HG03139 (cell line): Measurements from ENCODE around the gene PRSS36.
"Not testable (repeated sequence)": the region's sequence is repeated elsewhere in the genome, so short reads cannot be mapped to it uniquely, and the experiment has no call there.

Experiments used
- ATAC-seq: cut with Tn5 transposase; IDR thresholded peaks from one replicate; pipeline ENCODE4 v1.9.1; 2021; ENCODE audit not compliant: unreplicated experiment

The PRSS36 gene

DNA sequence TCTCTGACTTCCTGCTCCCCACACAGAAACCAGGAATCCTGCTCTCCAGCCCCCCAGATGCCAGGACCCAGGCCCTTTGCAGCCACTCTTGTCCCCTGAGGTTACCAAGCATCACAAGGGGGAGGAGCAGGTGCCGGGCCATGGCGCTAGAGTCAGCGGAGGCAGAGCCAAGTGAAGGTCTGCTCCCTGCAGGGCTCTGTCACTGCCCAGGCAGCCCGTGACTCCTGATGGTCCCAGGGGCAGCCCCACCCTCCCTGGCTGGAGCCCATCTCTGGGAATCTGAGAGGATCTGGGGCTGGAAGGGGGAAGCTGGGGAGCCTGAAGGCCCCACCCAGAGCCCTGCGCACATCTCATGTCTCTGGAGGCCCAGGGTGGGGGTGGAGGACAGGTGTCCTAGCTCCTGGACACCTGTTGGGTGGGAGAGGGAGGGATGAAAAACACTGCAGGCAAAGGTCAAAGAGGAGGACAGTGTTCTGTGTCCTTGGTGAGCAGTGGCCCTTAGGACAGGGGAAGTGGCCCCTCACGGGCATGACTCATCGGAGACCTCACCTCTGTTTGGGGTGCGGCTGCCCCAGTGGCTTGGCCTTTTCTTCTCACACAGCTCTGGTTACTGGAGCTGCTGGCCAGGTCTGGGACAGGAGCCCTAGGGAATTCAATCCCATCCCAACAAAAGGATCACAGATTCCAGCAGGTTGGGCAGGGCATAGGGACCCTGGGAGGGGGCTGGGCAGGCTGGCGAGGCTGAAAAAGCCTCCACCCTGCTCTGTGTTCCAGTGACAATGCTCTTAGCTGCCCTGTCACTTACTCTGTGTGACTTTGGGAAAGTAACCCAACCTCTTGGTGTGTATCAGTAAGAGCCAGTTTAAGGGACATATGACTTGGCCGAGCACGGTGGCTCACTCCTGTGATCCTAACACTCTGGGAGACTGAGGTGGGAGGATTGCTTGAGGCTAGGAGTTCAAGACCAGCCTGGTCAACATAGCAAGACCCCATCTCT is at the start of gene PRSS36:
Gene PRSS36, minus strand, starts transcription at position 173 of the 997 bp plus-strand sequence. Its CDS starts 31 bp downstream, at position 142.
- ATAC-seq, result no peak

DNA sequence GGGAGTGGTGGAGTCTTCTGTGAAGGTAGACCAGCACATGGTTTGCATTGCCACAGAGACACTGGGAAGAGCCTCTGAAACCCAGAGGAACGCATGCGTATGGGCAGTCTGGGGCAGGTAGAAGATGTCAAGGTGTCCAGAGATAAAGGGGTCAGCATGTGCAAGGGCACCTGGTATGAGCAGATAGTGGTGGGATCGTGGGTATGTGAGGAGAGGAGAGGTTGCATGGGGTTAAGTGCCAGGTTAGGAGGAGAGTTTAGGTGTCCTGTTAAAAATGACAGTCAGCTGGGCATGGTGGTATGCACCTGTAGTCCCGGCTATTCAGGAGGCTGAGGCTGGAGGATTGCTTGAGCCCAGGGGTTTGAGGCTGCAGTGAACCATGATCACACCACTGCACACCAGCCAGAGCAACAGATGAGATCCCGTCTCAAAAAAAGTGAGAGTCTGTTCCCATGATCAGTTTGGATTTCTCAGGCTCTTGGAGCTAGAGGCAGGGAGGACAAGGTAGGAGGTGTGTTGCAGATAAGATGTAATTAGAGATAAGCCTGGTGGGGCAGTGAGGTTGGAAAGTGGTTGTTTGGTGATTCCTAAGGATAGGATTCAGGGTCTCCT is 49.7 kb upstream of the PRSS36 start:
- no peak for ATAC-seq

DNA sequence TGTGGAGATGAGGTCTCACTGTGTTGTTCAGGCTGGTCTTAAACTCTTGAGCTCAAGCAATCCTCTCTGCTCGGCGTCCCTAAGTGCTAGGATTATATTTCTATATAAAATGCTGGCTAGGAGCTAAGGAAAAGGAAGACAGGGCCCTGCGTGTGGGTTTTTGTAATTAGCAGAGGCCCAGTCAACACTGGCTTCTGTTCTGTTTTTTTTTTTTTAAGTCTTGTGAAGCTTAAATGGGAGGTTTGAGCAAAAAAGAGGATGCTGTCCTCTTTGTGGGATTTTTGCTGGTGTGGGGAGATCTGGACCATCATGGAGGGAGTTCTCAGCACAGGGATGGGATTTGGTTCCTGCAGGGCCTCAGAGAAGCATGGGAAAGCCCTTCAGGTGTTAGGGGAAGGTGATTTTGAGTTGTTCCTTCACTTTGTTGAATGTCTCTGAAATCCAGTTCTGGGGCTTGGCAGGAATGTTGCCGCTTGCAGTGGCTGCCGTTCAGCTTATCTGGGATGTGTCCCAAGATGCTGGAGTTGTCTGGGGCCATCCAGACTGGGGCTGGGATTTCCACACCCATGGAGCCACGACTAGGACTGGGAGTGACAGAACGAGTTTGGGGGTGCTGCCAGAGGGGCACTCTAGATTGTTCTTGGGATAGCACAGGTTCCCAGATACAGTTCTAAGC is 48.5 kb upstream of the PRSS36 start:
- ATAC-seq, result no peak

DNA sequence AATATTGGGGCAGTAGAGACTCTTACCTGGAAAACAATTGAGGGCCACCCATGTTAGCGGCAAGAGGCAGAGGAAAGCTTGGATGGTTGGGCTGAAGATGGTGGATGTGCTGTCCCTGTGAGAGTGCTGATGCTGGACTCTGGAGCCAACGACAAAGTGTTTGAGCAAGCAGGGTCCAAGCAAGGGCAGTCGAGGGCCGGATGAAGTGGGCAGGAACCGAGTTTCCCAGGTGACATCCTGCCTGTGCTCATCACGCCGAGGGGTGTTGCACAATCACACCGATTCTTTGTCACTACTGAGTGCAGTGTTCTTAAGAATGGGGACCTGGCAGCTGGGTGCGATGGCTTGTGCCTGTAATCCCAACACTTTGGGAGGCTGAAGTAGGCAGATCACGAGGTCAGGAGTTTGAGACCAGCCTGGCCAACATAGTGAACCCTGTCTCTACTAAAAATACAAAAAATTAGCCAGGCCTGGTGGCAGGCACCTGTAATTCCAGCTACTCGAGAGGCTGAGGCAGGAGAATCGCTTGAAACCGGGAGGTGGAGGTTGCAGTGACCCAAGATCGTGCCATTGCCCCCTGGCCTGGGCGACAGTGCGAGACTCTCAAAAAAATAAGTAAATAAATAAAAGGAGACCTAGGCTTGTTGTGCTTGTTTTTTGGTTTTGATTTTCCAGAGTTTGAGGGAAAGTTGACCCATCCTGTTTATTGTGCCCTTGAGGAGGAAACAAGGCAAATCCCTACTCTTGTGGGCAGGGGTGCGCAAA is 46.6 kb upstream of the PRSS36 start:
- ATAC-seq, result no peak

DNA sequence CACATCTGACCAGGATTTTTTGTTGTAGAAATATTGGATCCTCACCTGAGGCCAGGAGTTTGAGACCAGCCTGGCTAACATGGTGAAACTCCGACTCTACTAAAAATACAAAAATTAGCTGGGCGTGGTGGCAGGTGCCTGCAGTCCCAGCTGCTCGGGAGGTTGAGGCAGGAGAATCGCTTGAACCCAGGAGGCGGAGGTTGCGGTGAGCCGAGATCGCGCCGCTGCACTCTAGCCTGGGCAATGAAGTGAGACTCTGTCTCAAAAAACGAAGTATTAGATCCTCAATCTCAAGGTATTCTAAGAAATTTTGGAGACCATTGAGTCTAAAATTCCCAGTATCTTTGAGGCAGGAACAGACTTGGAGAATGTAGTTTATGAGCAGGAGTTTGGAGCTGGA is 46.0 kb upstream of the PRSS36 start:
- ATAC-seq, result not testable (repeated sequence)

DNA sequence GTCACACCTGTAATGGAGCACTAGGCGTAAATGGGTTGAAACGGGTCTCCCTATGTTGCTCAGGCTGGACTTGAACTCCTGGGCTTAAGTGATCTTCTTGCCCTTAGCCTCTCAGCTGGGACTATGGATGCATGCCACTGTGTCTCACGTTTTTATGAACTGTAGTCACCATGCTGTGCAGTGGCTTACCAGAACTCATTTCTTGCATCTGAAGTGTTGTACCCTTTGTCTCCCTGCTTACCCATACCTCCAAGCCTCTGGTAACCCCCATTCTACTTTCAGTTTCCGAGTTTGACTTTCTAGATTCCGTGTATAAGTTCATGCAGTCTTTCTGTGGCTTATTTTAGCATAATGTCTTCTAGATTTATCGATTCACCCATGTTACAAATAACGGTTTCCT is 45.0 kb upstream of the PRSS36 start:
- no peak for ATAC-seq

DNA sequence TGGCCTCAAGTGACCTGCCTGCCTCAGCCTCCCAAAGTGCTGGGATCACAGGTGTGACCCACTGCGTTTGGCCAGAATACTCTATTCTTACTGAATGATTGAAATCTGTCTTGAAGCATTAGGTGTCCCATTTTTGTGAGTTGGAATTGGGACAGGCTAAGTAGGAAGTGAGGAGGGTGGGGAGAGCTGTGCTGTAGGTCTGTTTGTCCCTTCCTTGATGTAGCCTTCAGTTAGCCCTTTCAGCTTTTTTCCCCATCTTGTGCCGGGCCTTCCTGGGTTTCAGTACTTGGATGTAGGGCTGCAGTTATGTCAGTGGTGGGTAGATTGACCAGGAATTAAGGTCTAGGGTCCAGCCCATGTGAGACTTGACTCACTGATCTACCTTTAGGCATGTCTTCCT is 44.0 kb upstream of the PRSS36 start:
- no peak for ATAC-seq

DNA sequence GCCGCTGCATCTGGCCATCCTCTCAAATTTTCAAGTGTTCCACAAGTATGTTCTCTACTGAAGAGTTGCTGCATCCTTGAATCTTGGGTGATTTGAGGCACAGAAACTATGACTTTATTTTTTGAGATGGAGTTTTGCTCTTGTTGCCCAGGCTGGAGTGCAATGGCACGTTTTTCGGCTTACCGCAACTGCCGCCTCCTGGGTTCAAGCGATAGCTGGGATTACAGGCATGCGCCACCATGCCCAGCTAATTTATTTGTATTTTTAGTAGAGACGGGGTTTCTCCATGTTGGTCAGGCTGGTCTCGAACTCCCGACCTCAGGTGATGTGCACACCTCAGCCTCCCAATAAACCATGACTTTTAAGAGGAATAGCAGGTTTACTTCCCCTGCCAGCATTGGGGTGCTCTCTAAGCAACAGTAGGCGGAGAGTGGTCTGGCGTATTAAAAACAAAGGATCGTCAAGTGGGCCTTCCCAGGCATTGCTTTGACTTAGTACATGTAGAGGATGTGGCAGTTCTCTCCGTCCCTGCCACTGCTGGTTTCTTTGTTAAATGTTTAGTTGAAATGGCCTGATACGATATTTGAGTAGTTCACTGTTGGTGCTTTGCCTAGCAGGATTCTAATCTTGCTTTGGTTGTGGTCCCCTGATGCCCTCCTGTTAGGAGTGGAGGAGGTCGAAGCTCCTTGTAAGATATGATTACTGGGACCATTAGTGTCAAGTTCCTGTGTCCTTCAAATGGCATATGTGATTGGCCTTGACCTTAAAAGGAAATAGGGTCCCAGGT is 43.2 kb upstream of the PRSS36 start:
- no peak for ATAC-seq

DNA sequence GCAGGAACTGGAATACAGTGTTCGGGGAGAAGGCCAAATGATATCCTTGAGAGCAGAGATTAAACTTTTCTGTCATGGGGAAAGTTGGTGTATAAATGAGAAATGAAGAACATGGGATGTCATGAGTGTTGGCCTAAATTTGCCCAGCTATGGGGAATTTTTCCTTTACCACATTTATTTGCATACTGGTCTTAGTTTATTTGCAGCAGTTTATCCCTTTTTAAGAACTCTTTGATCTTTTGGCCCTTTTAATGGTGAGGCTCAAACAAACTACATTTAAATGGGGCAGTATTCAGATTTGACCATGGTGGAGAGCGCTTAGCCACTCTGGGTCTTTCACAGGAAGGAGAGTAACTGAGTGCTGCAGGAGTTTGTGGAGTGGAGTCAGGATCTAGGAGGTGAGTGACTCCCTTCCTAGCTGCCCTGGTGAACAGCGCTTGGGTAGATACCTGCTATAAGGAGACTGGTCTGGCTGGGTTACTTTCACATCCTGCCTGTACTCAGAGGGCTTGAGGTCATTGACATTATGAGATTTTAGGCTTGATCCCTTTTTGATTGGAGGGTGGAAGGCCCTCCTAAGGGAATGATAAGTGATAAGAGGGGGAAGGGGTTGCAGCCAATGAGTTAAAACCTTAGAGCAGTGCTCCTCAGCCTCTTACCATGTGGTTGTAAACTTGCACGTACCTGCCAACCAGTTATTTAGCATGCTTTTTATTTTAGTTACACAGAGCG is 42.0 kb upstream of the PRSS36 start:
- no peak for ATAC-seq

DNA sequence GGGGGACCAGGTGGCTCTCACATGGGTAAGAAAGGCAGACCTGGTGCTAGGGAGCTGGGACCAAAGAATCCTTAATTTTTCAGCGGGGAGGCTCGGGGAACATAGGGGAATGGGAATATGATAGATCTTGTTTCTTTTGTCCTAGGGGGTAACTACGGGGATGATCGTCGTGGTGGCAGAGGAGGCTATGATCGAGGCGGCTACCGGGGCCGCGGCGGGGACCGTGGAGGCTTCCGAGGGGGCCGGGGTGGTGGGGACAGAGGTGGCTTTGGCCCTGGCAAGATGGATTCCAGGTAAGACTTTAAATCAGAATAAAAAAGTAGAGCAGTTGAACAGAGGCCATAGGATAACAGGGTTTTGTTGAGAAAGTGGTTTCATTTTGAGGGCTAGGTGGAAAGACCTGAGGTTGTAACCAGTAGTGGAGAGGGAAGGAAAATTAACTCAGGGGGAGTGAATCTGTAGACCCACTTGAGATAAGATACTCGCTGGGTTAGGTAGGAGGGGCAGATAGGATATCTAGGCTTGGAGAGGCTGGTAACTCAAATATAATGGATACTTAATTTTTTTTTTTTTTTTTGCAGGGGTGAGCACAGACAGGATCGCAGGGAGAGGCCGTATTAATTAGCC is 41.1 kb upstream of the PRSS36 start:
- ATAC-seq, result no peak

DNA sequence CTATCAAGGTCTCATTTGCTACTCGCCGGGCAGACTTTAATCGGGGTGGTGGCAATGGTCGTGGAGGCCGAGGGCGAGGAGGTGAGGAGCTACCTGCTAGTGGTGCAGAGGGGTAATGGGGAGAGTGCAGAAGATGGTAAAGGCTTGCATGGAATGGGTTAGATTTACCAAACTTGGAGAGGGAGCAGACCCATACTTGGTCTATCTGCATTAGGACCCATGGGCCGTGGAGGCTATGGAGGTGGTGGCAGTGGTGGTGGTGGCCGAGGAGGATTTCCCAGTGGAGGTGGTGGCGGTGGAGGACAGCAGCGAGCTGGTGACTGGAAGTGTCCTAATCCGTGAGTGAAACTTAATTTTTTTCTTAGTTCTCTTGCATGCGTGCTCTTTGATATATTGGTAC is 40.2 kb upstream of the PRSS36 start:
- no peak for ATAC-seq

DNA sequence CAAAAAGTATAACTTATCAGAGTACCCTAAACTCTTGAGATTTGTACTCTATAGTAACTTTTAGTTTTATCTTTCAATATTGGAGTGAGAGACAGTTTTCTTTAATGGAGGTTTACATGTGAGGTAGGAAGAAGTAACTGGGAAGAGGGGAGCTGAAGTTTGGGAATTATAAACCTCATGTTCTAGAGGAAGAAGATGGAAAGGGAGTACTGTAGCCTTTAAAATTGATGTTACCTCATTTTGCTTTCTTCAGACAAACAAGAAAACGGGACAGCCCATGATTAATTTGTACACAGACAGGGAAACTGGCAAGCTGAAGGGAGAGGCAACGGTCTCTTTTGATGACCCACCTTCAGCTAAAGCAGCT is 39.5 kb upstream of the PRSS36 start:
- no peak for ATAC-seq

DNA sequence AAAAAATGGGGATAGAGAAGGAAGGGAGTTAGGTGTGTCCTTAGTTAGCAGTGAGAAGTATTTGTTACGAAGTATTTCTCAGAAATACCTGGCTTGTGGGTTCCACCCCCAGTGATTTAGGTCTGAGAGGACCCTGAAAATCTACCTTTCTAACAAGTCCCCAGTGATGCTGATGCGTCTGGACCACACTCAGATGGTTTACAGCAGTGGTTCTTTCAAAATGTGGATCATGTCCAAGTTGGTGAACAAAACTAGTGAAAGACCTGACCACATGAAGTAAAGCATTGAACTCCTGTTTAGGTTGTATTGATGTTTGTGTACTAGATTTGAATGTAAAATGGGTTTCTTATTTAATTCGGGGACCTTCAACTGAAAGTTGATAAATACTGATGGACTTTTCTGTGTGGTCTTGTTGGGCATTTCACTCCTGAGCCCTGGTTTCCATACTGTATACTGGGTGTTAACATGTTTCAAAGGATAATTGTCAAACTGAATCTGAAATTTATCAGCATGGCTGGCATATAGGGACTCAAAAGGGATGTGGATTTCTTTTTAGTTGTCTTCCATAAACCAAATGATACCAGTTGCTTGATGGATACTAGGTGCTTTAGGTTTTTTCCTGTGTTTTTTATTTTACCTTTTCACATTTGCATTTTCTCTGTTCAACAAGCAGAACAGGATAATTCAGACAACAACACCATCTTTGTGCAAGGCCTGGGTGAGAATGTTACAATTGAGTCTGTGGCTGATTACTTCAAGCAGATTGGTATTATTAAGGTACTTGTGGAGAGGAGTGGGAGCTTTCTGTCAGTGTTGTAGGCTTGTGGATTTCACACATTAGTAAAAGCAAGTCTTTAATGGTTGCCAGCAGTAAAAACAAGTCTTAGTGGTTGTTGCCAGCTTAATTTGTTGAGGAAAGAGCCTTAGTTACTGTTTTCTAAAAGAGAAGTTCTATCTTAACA is 38.9 kb upstream of the PRSS36 start:
- ATAC-seq, result no peak

DNA sequence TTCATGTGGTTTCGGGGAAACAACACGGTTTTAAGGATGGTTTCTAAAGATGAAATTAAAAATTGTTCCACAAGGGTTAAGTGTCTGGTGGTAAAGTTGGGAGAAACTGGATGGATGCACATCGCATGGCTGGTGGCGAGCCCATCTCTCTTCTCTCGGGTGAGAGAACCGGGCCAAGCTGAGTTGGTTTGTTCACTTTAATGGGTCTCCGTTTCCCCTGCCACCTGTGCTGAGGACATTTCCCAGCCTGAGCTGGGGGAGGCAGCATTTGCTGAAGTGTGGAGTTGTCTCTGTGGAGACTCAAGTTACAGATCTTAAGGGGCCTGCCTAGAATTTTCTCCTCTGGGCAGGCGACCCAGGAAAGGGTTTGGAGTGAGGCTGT is 37.9 kb upstream of the PRSS36 start:
- no peak for ATAC-seq

DNA sequence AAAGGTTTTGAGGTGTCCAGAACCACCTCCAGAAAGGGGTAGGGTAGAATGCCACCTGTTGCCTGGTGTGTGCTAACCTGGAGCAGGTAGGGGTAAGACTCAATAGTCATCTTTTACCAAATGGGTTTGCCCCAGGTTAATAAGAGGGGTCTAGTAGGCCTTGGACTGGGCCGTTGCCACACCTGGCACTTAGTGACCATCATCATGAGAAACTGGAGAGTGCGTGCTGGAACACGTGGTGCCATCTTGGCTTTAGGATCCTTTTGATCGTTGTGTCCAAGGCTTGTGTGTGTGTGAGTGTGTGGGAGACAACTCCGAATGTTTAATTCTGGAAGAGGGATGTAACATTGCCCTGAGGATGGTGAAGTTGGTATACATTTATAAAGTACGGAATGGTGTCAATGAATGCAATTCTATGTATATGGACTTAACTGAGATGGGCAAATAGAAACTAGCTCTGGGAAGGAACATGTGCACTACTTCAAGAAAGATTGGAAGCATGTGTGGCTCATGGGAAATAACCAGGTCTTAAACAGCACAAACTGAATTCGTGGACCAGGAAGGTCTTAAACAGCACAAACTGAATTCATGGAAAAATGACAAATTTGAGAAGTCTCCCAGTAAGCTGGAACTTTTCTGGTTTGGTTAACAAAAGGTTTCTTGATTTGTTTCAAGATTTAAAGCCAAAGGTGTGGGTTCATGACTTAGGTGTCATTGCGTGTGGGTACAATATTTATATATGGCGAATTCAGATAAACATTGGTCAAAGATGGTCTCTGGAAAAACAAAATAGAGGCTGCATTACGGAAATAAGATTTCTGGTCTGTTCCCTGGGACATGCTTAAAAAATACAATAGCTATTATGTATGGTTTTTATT is 37.3 kb upstream of the PRSS36 start:
- ATAC-seq, result no peak

DNA sequence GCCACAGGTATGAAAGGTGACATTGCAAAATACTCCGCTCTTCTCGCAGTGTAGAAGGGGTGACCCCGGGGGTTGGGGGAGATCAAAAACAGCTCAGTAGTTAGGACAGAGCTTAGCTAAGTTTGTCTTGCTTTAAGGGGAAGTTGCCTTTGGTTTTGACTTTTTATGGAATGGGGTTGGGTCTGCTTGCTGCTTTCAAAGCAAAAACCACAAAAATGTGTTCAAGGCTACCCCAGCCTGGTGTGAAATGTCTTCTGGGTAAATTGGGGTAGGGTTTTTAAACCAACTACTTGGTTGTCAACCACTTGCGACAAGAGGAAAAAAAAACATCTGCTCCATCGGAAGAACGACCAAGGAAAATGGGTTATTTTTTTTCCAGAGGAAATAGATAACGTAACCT is 36.3 kb upstream of the PRSS36 start:
- ATAC-seq, result no peak

DNA sequence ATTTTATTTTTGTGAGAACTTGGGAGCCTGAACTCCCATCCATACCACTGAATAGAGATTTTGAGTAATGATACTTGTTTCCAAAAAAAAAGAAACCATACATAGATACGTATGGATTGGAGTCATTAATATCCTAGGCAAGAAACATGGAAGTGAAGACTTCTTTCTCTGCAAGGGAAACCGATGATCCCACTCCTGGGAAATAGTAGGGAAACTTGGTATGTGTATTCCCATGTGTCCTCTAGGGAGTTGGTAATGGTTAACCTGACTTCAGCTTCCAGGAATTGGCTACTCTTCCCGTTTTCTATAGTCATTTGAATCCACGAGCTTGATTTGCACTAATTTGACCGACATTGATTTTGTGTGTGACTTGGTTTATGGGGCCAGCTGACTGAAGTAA is 35.5 kb upstream of the PRSS36 start:
- no peak for ATAC-seq
